Liver (tissue), 9 donors: Measurements from ENCODE around the gene SLC5A1. TPM values are rescaled to one million over a fixed set of nuclear protein-coding genes. Genes with fewer than 3 reads are reported as not detected.

Experiments used
- DNase-seq: peaks from one replicate; pipeline ENCODE4 v3.0.0-alpha.2; 2017; ENCODE audit warnings: low spot score
- H3K27ac ChIP-seq, 2 donors: one replicate each; pipeline ENCODE4 v1.7.0; 2013; ENCODE audit warnings: inconsistent platforms in 2 of 2, low read length in 2 of 2, control low read depth in 1 of 2, low read depth in 1 of 2, mild to moderate bottlenecking in 1 of 2
- H3K27me3 ChIP-seq, 4 donors: one replicate each; pipeline versions ENCODE4 v1.6.1 to v1.7.0; 2013; ENCODE audit warnings: low read length in 3 of 4, inconsistent platforms in 1 of 4, mild to moderate bottlenecking in 1 of 4, moderate library complexity in 1 of 4; ENCODE audit not compliant: control insufficient read depth in 4 of 4, insufficient read depth in 4 of 4
- H3K36me3 ChIP-seq, 4 donors: one replicate each; pipeline versions ENCODE4 v1.6.1 to v1.7.0; 2013; ENCODE audit warnings: low read length in 3 of 4, mild to moderate bottlenecking in 3 of 4, low read depth in 1 of 4, moderate library complexity in 1 of 4; ENCODE audit not compliant: control insufficient read depth in 4 of 4, insufficient read depth in 3 of 4
- H3K4me1 ChIP-seq, 4 donors: one replicate each; pipeline versions ENCODE4 v1.6.1 to v1.7.0; 2013; ENCODE audit warnings: low read length in 3 of 4, mild to moderate bottlenecking in 3 of 4, moderate library complexity in 1 of 4; ENCODE audit not compliant: control insufficient read depth in 4 of 4, insufficient read depth in 4 of 4
- H3K4me3 ChIP-seq, 3 donors: one replicate each; pipeline versions ENCODE4 v1.6.1 to v1.7.0; 2013; ENCODE audit warnings: low read length in 3 of 3, control low read depth in 1 of 3, low read depth in 1 of 3, mild to moderate bottlenecking in 1 of 3
- H3K9ac ChIP-seq, 2 donors: one replicate each; pipeline ENCODE4 v1.7.0; 2013; ENCODE audit warnings: low read length in 2 of 2, mild to moderate bottlenecking in 2 of 2, moderate library complexity in 2 of 2, control low read depth in 1 of 2, low read depth in 1 of 2
- H3K9me3 ChIP-seq, 4 donors: one replicate each; pipeline versions ENCODE4 v1.6.1 to v1.7.0; 2013; ENCODE audit warnings: low read length in 3 of 4; ENCODE audit not compliant: control insufficient read depth in 4 of 4
- EGR1 ChIP-seq, 2 donors: IDR thresholded peaks; 2 replicates each; pipeline ENCODE4 v1.6.1; 2016 to 2018; ENCODE audit warnings: antibody characterized with exemption in 2 of 2, low read depth in 2 of 2
- FOXA1 ChIP-seq: IDR thresholded peaks from 2 replicates; pipeline ENCODE4 v1.6.1; 2016; ENCODE audit warnings: antibody characterized with exemption
- JUND ChIP-seq, 2 donors: IDR thresholded peaks; 2 replicates each; pipeline ENCODE4 v1.6.1; 2016; ENCODE audit warnings: antibody characterized with exemption in 2 of 2
- NR2F2 ChIP-seq: IDR thresholded peaks from 2 replicates; pipeline ENCODE4 v1.6.1; 2016; ENCODE audit warnings: antibody characterized with exemption
- RAD21 ChIP-seq, 2 donors: IDR thresholded peaks; 2 replicates each; pipeline ENCODE4 v1.6.1; 2016; ENCODE audit warnings: antibody characterized with exemption in 2 of 2, mild to moderate bottlenecking in 2 of 2
- RXRA ChIP-seq, 2 donors: IDR thresholded peaks; 2 replicates each; pipeline ENCODE4 v1.6.1; 2017 to 2018; ENCODE audit warnings: antibody characterized with exemption in 2 of 2, mild to moderate bottlenecking in 1 of 2
- SP1 ChIP-seq: IDR thresholded peaks from 2 replicates; pipeline ENCODE4 v1.6.1; 2018; ENCODE audit warnings: antibody characterized with exemption, mild to moderate bottlenecking
- YY1 ChIP-seq: IDR thresholded peaks from 2 replicates; pipeline ENCODE4 v1.6.1; 2016; ENCODE audit warnings: antibody characterized with exemption, mild to moderate bottlenecking
- WGBS: extraction: QIAGEN DNeasy Blood & Tissue Kit; methylation state at CpG from one replicate; pipeline ENCODE4 v1.1.7; 2013; 5-methylcytosine and 5-hydroxymethylcytosine counted together
- polyA plus RNA-seq, 2 donors: library from polyadenylated mRNA; stranded (reverse) in 1 of 2; unstranded in 1 of 2; fragments of 200-250 nt in 1 of 2; fragments of >200 nt in 1 of 2; fragmentation: Nextera tagmentation in 1 of 2; extraction: Ambion mirVana in 1 of 2; gene quantifications; one replicate each; pipeline versions ENCODE4 v1.2.1 to v1.2.3, GENCODE V29; 2013 to 2015
- total RNA-seq, 2 donors: library from RNA; depleted of rRNA; stranded (reverse); fragments of >200 nt; gene quantifications; one replicate each; pipeline ENCODE4 v1.2.3, GENCODE V29; 2014
- TF ChIP-seq, protein P1 (sequence below): IDR thresholded peaks from 2 replicates; pipeline ENCODE4 v1.6.1; 2016; ENCODE audit warnings: antibody characterized with exemption
- TF ChIP-seq, protein P2 (sequence below): fragments of 150-350 bp; IDR thresholded peaks from 2 replicates; pipeline ENCODE4 v1.5.1; 2017; ENCODE audit warnings: improper control_type of control experiment, low read depth, low read length; ENCODE audit not compliant: missing input control
- donor health status: healthy.
- donor health status: healthy.
- donor health status: healthy.
- donor health status: healthy.
- donor health status: healthy.

SLC5A1 gene
- total and polyA plus RNA-seq, 4 donors: under 0.01 to 6.4 (median 2.5) TPM

DNA sequence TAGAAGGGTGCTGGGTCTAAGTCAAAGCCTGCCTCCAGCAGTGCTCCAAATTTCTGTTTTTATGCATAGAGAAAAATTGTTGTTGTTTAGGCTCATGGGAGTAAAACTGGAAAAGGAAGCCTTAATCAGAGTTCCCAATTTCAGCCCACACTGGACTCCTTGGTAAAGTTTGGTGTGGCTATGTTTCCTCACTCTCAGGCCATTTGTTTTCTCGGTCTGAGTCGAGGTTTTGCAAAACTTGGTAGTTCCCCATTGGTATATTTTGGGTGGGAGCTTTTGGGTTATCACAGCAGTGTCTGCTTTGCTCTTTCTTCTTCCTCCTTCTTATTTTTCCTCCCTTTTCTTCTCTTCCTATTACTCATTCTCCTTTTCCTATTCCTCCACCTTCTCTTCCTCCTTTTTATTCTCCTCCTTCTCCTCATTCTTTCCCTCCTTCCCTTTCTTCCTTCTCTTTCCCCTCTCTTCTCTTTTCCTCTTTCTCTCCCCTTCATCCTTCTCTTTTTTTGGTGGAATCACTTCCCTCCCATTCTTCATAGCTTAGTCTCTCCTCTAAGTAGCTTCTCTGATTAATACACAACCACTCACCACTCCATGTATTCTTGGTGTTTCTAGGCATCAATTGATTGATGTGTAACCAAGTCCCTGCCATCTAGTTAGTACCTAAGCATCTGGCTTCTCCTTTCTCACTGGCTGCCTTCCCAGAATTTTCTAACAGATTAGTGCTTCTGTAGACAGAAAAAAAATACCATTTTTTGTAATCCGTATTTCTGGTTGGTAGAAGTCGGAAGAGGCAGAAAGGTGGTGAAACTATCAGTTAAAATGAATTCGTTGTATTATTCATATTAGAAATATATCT lies 10.1 kb downstream of the SLC5A1 start:
- Histone ChIP-seq H3K27ac (no peak overlapping the region), H3K9ac (no peak overlapping the region)
- TF ChIP-seq, protein P1, sequence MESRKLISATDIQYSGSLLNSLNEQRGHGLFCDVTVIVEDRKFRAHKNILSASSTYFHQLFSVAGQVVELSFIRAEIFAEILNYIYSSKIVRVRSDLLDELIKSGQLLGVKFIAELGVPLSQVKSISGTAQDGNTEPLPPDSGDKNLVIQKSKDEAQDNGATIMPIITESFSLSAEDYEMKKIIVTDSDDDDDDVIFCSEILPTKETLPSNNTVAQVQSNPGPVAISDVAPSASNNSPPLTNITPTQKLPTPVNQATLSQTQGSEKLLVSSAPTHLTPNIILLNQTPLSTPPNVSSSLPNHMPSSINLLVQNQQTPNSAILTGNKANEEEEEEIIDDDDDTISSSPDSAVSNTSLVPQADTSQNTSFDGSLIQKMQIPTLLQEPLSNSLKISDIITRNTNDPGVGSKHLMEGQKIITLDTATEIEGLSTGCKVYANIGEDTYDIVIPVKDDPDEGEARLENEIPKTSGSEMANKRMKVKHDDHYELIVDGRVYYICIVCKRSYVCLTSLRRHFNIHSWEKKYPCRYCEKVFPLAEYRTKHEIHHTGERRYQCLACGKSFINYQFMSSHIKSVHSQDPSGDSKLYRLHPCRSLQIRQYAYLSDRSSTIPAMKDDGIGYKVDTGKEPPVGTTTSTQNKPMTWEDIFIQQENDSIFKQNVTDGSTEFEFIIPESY: no peak

DNA sequence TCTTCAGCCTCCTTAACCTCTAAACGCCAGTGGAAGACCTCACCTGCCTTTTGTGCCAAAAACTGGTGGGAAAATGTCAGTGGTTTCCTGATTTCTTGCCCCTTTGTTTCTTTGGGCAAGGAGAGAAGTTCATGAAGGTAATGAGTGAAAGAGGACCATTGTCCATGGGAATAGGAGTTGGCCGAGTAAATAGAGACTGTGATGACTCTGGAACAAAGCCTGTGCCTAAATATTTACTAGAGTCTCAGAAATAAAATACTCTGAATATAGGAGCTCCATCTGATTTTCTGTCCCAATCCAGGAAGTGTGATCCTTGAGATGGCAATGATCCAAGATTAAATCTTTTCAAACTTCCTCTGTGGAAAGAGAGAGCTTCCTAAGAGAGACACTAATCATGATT lies 12.0 kb downstream of the SLC5A1 start:
- WGBS: 42% methylated on average over 2 of the region's 2 CpGs
- TF ChIP-seq RAD21 (IDR thresholded peaks at IDR 0.05) (no peak), FOXA1 (no peak), NR2F2 (no peak), SP1 (no peak), YY1 (no peak), RXRA (IDR thresholded peaks at IDR 0.05) (no peak), JUND (IDR thresholded peaks at IDR 0.05) (no peak)
- TF ChIP-seq, protein P2, sequence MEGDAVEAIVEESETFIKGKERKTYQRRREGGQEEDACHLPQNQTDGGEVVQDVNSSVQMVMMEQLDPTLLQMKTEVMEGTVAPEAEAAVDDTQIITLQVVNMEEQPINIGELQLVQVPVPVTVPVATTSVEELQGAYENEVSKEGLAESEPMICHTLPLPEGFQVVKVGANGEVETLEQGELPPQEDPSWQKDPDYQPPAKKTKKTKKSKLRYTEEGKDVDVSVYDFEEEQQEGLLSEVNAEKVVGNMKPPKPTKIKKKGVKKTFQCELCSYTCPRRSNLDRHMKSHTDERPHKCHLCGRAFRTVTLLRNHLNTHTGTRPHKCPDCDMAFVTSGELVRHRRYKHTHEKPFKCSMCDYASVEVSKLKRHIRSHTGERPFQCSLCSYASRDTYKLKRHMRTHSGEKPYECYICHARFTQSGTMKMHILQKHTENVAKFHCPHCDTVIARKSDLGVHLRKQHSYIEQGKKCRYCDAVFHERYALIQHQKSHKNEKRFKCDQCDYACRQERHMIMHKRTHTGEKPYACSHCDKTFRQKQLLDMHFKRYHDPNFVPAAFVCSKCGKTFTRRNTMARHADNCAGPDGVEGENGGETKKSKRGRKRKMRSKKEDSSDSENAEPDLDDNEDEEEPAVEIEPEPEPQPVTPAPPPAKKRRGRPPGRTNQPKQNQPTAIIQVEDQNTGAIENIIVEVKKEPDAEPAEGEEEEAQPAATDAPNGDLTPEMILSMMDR: no peak
- no peaks in the 10 kb centered on the region for H3K27me3 ChIP-seq
- H3K4me3 ChIP-seq: no peak overlapping the region
- no peaks in the 10 kb centered on the region for H3K4me1 ChIP-seq
- H3K36me3 ChIP-seq: no peaks in the 10 kb centered on the region
- no peak overlapping the region for H3K9ac ChIP-seq
- no peak overlapping the region for H3K27ac ChIP-seq
- no peak for DNase-seq
- H3K9me3 ChIP-seq: no peaks in the 10 kb centered on the region

More for the DNA sequence above, 10.1 kb downstream of the SLC5A1 start:
- Histone ChIP-seq H3K9me3 (no peaks in the 10 kb centered on the region), H3K4me3 (no peak overlapping the region), H3K27me3 (peaks cover 0 to 3% (median 0%) of the 10 kb centered on the region in 4 donors), H3K36me3 (no peaks in the 10 kb centered on the region), H3K4me1 (no peaks in the 10 kb centered on the region)
- 80% methylated on average over 5 of the region's 5 CpGs for whole genome bisulfite sequencing
- no peak for DNase-seq

DNA sequence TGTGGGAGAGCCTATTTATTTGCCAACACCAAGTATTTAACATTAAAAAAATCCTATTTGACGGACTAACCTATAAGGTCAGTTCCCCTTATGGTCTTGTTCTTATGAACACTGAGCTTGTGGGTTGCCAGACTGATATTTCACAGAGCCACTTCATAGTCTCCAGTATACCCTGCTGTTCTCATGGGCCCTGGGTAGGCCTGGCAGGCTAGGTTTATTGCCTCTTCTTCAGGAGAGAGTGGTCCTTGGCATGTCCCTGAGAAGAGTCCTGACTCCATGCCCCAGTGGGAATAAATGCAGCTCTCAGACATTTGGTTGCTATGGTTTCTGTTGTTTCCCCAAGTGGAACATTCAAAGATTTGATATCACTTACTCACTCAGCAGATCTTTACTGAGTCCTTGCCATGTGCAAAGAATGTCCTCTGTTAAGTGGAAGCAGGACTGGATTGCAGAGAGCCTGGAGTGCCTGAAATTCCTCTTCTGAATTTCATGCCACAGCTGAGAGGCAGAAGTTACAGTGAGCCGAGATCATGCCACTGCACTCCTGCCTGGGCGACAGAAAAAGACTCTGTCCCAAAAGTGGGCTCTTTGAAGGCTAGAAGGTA lies 15.7 kb downstream of the SLC5A1 start:
- Histone ChIP-seq H3K36me3 (no peaks in the 10 kb centered on the region), H3K4me3 (no peak overlapping the region), H3K4me1 (no peaks in the 10 kb centered on the region), H3K9ac (no peak overlapping the region), H3K27me3 (no peaks in the 10 kb centered on the region), H3K27ac (no peak overlapping the region), H3K9me3 (no peaks in the 10 kb centered on the region)
- DNase-seq: no peak
- WGBS: 84% methylated on average over 3 of the region's 3 CpGs
- TF ChIP-seq EGR1 (IDR thresholded peaks at IDR 0.05; ENCODE audit: low read depth in 2 of 2): no peak
- no peak for TF ChIP-seq JUND (IDR thresholded peaks at IDR 0.05)
- TF ChIP-seq, protein P2: no peak
- TF ChIP-seq, protein P1: no peak
